Measurements from ENCODE around the gene HMCN2. TPM values are rescaled to one million over a fixed set of nuclear protein-coding genes. Genes with fewer than 3 reads are reported as not detected.

Gene HMCN2
- total RNA-seq, 6 experiments from 2014 or later, result under 0.01 to 0.05 (median 0.02) TPM; not detected in 3

DNA sequence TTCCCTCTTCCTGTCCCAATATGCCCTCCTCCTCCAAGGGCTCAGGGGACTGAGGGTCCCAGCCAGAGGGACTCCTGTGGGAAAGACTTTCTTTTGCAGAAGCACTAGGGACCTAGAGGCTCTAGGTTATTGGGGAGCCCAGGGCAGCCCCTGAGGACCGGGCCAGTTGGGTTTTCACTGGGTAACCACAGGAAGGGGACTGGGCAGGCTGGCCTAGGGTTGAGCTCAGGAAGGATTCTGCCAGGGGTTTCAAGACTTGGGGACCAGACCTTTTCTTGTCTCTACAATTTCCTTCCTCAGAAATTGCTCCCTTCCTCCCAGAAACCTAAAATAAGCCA, 24.4 kb upstream of the HMCN2 start:
- Mint-ChIP-seq H3K27me3 (ENCODE audit: insufficient read depth) (peaks cover 13% of the 10 kb centered on the region), H3K36me3 (ENCODE audit: low read depth) (no peaks in the 10 kb centered on the region), H3K9me3 (no peaks in the 10 kb centered on the region), H3K4me1 (ENCODE audit: low read depth) (peaks cover 22% of the 10 kb centered on the region), H3K27ac (no peak overlapping the region), H3K4me3 (no peak overlapping the region)
- no peak for TF ChIP-seq CTCF (IDR thresholded peaks at IDR 0.05)
- DNase-seq, result no peak

DNA sequence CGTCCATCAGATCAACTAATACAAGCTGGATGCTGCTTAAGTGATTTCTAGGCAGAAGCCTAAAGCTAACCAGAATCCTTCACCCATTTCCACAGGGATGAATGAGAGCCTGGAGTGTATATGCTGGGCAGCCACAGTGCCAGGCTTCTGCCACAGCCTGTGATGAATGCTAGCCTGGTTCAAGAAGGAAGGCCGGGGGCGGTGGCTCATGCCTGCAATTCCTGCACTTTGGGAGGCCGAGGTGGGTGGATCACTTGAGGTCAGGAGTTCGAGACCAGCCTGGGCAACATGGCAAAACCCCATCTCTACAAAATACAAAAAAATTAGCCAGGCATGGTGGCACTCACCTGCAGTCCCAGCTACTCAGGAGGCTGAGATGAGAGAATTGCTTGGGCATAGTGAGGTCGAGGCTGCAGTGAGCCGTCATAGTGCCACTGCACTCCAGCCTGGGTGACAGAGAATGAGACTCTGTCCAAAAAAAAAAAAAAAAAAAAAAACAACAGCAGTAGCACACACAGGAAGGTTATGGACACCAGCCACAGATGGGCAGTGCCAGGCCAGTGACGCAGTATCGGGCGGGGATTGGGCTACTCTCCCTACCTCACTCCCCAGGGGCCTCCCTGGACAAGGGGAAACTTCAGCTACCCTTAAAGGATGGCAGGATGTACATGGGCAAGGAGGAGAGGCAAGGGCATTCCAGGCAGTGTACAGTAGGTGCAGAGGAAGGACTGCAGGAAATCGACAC, 23.1 kb upstream of the HMCN2 start:
- H3K27me3 Mint-ChIP-seq (ENCODE audit: insufficient read depth), result peaks cover 13% of the 10 kb centered on the region
- H3K4me1 Mint-ChIP-seq (ENCODE audit: low read depth), result peaks cover 22% of the 10 kb centered on the region

GRCh38 chr9:130243015-130243881, 22.3 kb upstream of the HMCN2 start:
- DNase-seq, result no peak
- Mint-ChIP-seq H3K27me3 (ENCODE audit: insufficient read depth) (peaks cover 13% of the 10 kb centered on the region), H3K36me3 (ENCODE audit: low read depth) (no peaks in the 10 kb centered on the region)

More for the DNA sequence above, 23.1 kb upstream of the HMCN2 start:
- peak overlapping the region; percentile 74; the same call in 1 of the 2 replicates for H3K4me3 Mint-ChIP-seq
- TF ChIP-seq CTCF (IDR thresholded peaks at IDR 0.05), result no peak
- DNase-seq, result no peak
- H3K9me3 Mint-ChIP-seq, result no peaks in the 10 kb centered on the region
- no peak overlapping the region; the same call in 1 of the 2 replicates for H3K27ac Mint-ChIP-seq
- H3K36me3 Mint-ChIP-seq (ENCODE audit: low read depth), result no peaks in the 10 kb centered on the region

GRCh38 chr9:130243882-130244170, 21.7 kb upstream of the HMCN2 start:
- no peaks in the 10 kb centered on the region for H3K9me3 Mint-ChIP-seq
- TF ChIP-seq CTCF (IDR thresholded peaks at IDR 0.05), result no peak
- DNase-seq, result no peak
- H3K27me3 Mint-ChIP-seq (ENCODE audit: insufficient read depth), result peaks cover 13% of the 10 kb centered on the region
- H3K27ac Mint-ChIP-seq, result no peak overlapping the region
- peaks cover 22% of the 10 kb centered on the region for H3K4me1 Mint-ChIP-seq (ENCODE audit: low read depth)
- H3K4me3 Mint-ChIP-seq, result no peak overlapping the region
- H3K36me3 Mint-ChIP-seq (ENCODE audit: low read depth), result no peaks in the 10 kb centered on the region

More at GRCh38 chr9:130243015-130243881, 22.3 kb upstream of the HMCN2 start:
- Mint-ChIP-seq H3K4me1 (ENCODE audit: low read depth) (peaks cover 22% of the 10 kb centered on the region), H3K9me3 (no peaks in the 10 kb centered on the region), H3K4me3 (peak overlapping the region; percentile 74; the same call in 1 of the 2 replicates), H3K27ac (no peak overlapping the region; the same call in 1 of the 2 replicates)
- peak; percentile 96 for TF ChIP-seq CTCF (IDR thresholded peaks at IDR 0.05)

DNA sequence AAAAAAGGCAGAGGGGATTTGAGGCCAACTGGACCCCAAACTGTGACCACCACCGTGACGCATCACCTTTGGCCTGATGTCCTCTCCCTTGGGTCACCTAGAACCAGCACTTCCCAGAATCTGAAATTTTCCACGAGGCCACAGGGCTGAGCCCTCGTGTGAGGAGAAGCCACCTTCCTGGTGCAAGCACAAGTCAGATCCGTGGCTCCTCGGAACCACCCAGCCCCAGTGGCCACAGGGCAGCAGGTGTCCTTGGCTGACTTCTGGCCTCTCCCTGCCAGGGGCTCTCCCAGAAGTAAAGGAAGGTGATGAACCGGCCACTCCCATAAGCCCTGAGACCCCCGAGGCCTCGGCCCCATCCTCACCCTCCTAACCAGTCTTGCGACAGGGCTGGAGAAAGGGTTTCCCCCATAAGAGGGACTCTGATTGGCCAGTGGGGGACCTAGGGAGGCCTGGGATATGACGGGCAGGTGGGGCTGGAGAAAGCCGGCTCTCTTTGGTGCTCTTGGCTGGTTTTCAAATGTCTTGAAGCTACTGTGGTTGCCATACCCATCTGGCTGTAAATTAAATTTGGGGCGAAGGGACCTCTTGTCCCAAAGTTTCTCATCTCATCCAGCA, 20.9 kb upstream of the HMCN2 start:
- no peak overlapping the region for H3K27ac Mint-ChIP-seq
- no peak for TF ChIP-seq CTCF (IDR thresholded peaks at IDR 0.05)
- no peaks in the 10 kb centered on the region for H3K9me3 Mint-ChIP-seq
- peaks cover 20% of the 10 kb centered on the region for H3K4me1 Mint-ChIP-seq (ENCODE audit: low read depth)
- H3K36me3 Mint-ChIP-seq (ENCODE audit: low read depth), result no peaks in the 10 kb centered on the region
- H3K4me3 Mint-ChIP-seq, result no peak overlapping the region
- no peak for DNase-seq
- peaks cover 9% of the 10 kb centered on the region for H3K27me3 Mint-ChIP-seq (ENCODE audit: insufficient read depth)
